HUES48 (cell line): Measurements from ENCODE around the gene EFNB3.

Experiments used
- H3K27ac ChIP-seq: one replicate; pipeline ENCODE4 v1.7.0; 2013; ENCODE audit warnings: low read depth, low read length, inconsistent platforms
- H3K27me3 ChIP-seq: 2 replicates; pipeline ENCODE4 v1.6.1; 2013; ENCODE audit warnings: mild to moderate bottlenecking, low read length; ENCODE audit not compliant: control insufficient read depth, insufficient read depth
- H3K36me3 ChIP-seq: 2 replicates; pipeline ENCODE4 v1.6.1; 2013; ENCODE audit warnings: low read length; ENCODE audit not compliant: control insufficient read depth, insufficient read depth
- H3K4me1 ChIP-seq: 2 replicates; pipeline ENCODE4 v1.6.1; 2013; ENCODE audit warnings: mild to moderate bottlenecking, low read length; ENCODE audit not compliant: control insufficient read depth, insufficient read depth
- H3K4me3 ChIP-seq: 2 replicates; pipeline ENCODE4 v1.5.1; 2013; ENCODE audit warnings: mild to moderate bottlenecking, low read depth, low read length
- H3K9ac ChIP-seq: 2 replicates; pipeline ENCODE4 v1.6.1; 2013; ENCODE audit warnings: mild to moderate bottlenecking, low read depth, low read length, moderate library complexity
- H3K9me3 ChIP-seq: 2 replicates; pipeline ENCODE4 v1.6.1; 2013; ENCODE audit warnings: low read length; ENCODE audit not compliant: control insufficient read depth, insufficient read depth

Gene EFNB3

GRCh38 chr17:7748076-7748775, 43.2 kb downstream of the EFNB3 start:
- H3K4me3 ChIP-seq, result no peak overlapping the region
- no peak overlapping the region for H3K9ac ChIP-seq
- H3K9me3 ChIP-seq, result no peaks in the 10 kb centered on the region
- H3K4me1 ChIP-seq, result no peaks in the 10 kb centered on the region
- H3K27me3 ChIP-seq, result no peaks in the 10 kb centered on the region
- no peak overlapping the region for H3K27ac ChIP-seq
- no peaks in the 10 kb centered on the region for H3K36me3 ChIP-seq

DNA sequence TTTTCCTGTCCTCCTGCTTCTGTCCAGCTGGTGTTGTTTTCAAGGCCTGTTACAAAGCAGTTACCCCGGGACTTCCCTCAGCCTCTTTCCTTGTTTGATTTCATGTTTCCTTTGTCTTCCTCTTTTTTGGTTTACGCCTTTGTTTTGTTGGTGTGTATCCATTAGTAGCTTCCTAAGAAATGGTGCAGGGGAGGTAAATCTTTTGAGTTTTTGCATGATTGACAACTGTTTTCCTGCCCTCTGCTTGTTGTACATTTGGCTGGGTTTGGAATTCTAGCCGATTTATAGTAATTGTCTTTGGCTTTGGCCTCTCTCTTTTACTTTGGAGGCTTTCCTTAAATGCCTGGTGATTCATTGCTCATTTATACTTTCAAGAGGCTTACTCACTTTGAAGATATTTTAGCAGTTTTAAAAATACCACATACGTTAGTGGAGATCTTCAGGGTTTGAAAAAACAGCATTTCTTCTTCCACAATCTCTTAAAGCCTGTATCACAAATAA, 45.4 kb downstream of the EFNB3 start:
- no peaks in the 10 kb centered on the region for H3K4me1 ChIP-seq
- no peak overlapping the region for H3K4me3 ChIP-seq
- H3K27me3 ChIP-seq, result no peaks in the 10 kb centered on the region
- no peak overlapping the region for H3K27ac ChIP-seq
- no peaks in the 10 kb centered on the region for H3K9me3 ChIP-seq
- no peaks in the 10 kb centered on the region for H3K36me3 ChIP-seq
- no peak overlapping the region for H3K9ac ChIP-seq

- H3K27ac ChIP-seq, result no peak overlapping the region
- no peak overlapping the region for H3K9ac ChIP-seq
- H3K36me3 ChIP-seq, result no peaks in the 10 kb centered on the region
- no peaks in the 10 kb centered on the region for H3K9me3 ChIP-seq
- no peaks in the 10 kb centered on the region for H3K27me3 ChIP-seq
- H3K4me3 ChIP-seq, result no peak overlapping the region
- no peaks in the 10 kb centered on the region for H3K4me1 ChIP-seq
These were observed 49.7 kb downstream of the EFNB3 start for GRCh38 chr17:7754656-7755055.

- Histone ChIP-seq H3K27ac (no peak overlapping the region), H3K4me1 (no peaks in the 10 kb centered on the region), H3K9me3 (no peaks in the 10 kb centered on the region), H3K4me3 (no peak overlapping the region), H3K36me3 (no peaks in the 10 kb centered on the region), H3K9ac (no peak overlapping the region), H3K27me3 (no peaks in the 10 kb centered on the region)
These were observed 50.3 kb downstream of the EFNB3 start for GRCh38 chr17:7755095-7755890.

GRCh38 chr17:7756968-7757367, 52.0 kb downstream of the EFNB3 start:
- no peak overlapping the region for H3K4me3 ChIP-seq
- H3K36me3 ChIP-seq, result no peaks in the 10 kb centered on the region
- H3K4me1 ChIP-seq, result no peaks in the 10 kb centered on the region
- H3K27ac ChIP-seq, result no peak overlapping the region
- H3K9me3 ChIP-seq, result no peaks in the 10 kb centered on the region
- H3K9ac ChIP-seq, result no peak overlapping the region
- no peaks in the 10 kb centered on the region for H3K27me3 ChIP-seq
